ENCODE measurements around the gene PCDH9. TPM values are rescaled to one million over a fixed set of nuclear protein-coding genes. Genes with fewer than 3 reads are reported as not detected.

PCDH9 gene
- polyA plus RNA-seq, 4 donors, result 0.27 to 1.1 (median 0.72) TPM; not detected in 1

- H3K4me1 ChIP-seq (ENCODE audit: control insufficient read depth in 3 of 3, insufficient read depth in 2 of 3, low read depth in 1 of 3, low read length in 2 of 3), result no peaks in the 10 kb centered on the region
- FAIRE-seq, result no peak
- no peak for DNase-seq
- H3K4me3 ChIP-seq (ENCODE audit: low read depth in 1 of 3, low read length in 3 of 3), result no peak overlapping the region
- no peak overlapping the region for H3K27ac ChIP-seq (ENCODE audit: low read depth in 1 of 3, low read length in 2 of 3)
- H3K36me3 ChIP-seq (ENCODE audit: control insufficient read depth in 3 of 3, insufficient read depth in 2 of 3, low read depth in 1 of 3, low read length in 3 of 3), result no peaks in the 10 kb centered on the region
- 46 to 63% (median 51%) methylated on average over 3 of the region's 3 CpGs for WGBS, 3 donors
- no peaks in the 10 kb centered on the region for H3K9me3 ChIP-seq (ENCODE audit: control insufficient read depth in 2 of 2, insufficient read depth in 1 of 2, low read depth in 1 of 2, low read length in 1 of 2)
- H3K27me3 ChIP-seq (ENCODE audit: control insufficient read depth in 3 of 3, insufficient read depth in 3 of 3, low read length in 3 of 3), result no peaks in the 10 kb centered on the region
These were observed 804.4 kb downstream of the PCDH9 start for GRCh38 chr13:66425741-66426140.

GRCh38 chr13:66424422-66424821 lies 805.7 kb downstream of the PCDH9 start:
- Histone ChIP-seq H3K4me3 (ENCODE audit: low read depth in 1 of 3, low read length in 3 of 3) (no peak overlapping the region), H3K36me3 (ENCODE audit: control insufficient read depth in 3 of 3, insufficient read depth in 2 of 3, low read depth in 1 of 3, low read length in 3 of 3) (no peaks in the 10 kb centered on the region), H3K9me3 (ENCODE audit: control insufficient read depth in 2 of 2, insufficient read depth in 1 of 2, low read depth in 1 of 2, low read length in 1 of 2) (peaks cover 0 to 5% of the 10 kb centered on the region in 2 donors), H3K4me1 (ENCODE audit: control insufficient read depth in 3 of 3, insufficient read depth in 2 of 3, low read depth in 1 of 3, low read length in 2 of 3) (no peaks in the 10 kb centered on the region), H3K27ac (ENCODE audit: low read depth in 1 of 3, low read length in 2 of 3) (no peak overlapping the region), H3K27me3 (ENCODE audit: control insufficient read depth in 3 of 3, insufficient read depth in 3 of 3, low read length in 3 of 3) (no peaks in the 10 kb centered on the region)
- WGBS, 3 donors, result 58 to 76% (median 66%) methylated on average over 2 of the region's 2 CpGs
- FAIRE-seq (no peak), DNase-seq (no peak)

GRCh38 chr13:66415444-66415843 lies 814.7 kb downstream of the PCDH9 start:
- FAIRE-seq, result no peak
- Histone ChIP-seq H3K9me3 (ENCODE audit: control insufficient read depth in 2 of 2, insufficient read depth in 1 of 2, low read depth in 1 of 2, low read length in 1 of 2) (peaks cover 0 to 5% of the 10 kb centered on the region in 2 donors), H3K27ac (ENCODE audit: low read depth in 1 of 3, low read length in 2 of 3) (no peak overlapping the region), H3K4me1 (ENCODE audit: control insufficient read depth in 3 of 3, insufficient read depth in 2 of 3, low read depth in 1 of 3, low read length in 2 of 3) (no peaks in the 10 kb centered on the region), H3K36me3 (ENCODE audit: control insufficient read depth in 3 of 3, insufficient read depth in 2 of 3, low read depth in 1 of 3, low read length in 3 of 3) (no peaks in the 10 kb centered on the region), H3K27me3 (ENCODE audit: control insufficient read depth in 3 of 3, insufficient read depth in 3 of 3, low read length in 3 of 3) (no peaks in the 10 kb centered on the region), H3K4me3 (ENCODE audit: low read depth in 1 of 3, low read length in 3 of 3) (no peak overlapping the region)
- 36 to 64% (median 55%) methylated on average over 2 of the region's 2 CpGs for WGBS, 3 donors
- no peak for DNase-seq

GRCh38 chr13:66414066-66414800 lies 815.9 kb downstream of the PCDH9 start:
- Histone ChIP-seq H3K27me3 (ENCODE audit: control insufficient read depth in 3 of 3, insufficient read depth in 3 of 3, low read length in 3 of 3) (no peaks in the 10 kb centered on the region), H3K4me1 (ENCODE audit: control insufficient read depth in 3 of 3, insufficient read depth in 2 of 3, low read depth in 1 of 3, low read length in 2 of 3) (no peaks in the 10 kb centered on the region), H3K9me3 (ENCODE audit: control insufficient read depth in 2 of 2, insufficient read depth in 1 of 2, low read depth in 1 of 2, low read length in 1 of 2) (no peaks in the 10 kb centered on the region), H3K27ac (ENCODE audit: low read depth in 1 of 3, low read length in 2 of 3) (no peak overlapping the region), H3K4me3 (ENCODE audit: low read depth in 1 of 3, low read length in 3 of 3) (no peak overlapping the region), H3K36me3 (ENCODE audit: control insufficient read depth in 3 of 3, insufficient read depth in 2 of 3, low read depth in 1 of 3, low read length in 3 of 3) (no peaks in the 10 kb centered on the region)
- 73 to 76% (median 73%) methylated on average over 3 of the region's 3 CpGs for WGBS, 3 donors
- FAIRE-seq (no peak), DNase-seq (no peak)

GRCh38 chr13:66410314-66410713 lies 819.8 kb downstream of the PCDH9 start:
- no peak for FAIRE-seq
- WGBS, 3 donors, result 87 to 97% (median 89%) methylated on average over 1 of the region's 1 CpG
- Histone ChIP-seq H3K4me1 (ENCODE audit: control insufficient read depth in 3 of 3, insufficient read depth in 2 of 3, low read depth in 1 of 3, low read length in 2 of 3) (no peaks in the 10 kb centered on the region), H3K36me3 (ENCODE audit: control insufficient read depth in 3 of 3, insufficient read depth in 2 of 3, low read depth in 1 of 3, low read length in 3 of 3) (no peaks in the 10 kb centered on the region), H3K9me3 (ENCODE audit: control insufficient read depth in 2 of 2, insufficient read depth in 1 of 2, low read depth in 1 of 2, low read length in 1 of 2) (no peaks in the 10 kb centered on the region), H3K27ac (ENCODE audit: low read depth in 1 of 3, low read length in 2 of 3) (no peak overlapping the region), H3K4me3 (ENCODE audit: low read depth in 1 of 3, low read length in 3 of 3) (no peak overlapping the region), H3K27me3 (ENCODE audit: control insufficient read depth in 3 of 3, insufficient read depth in 3 of 3, low read length in 3 of 3) (no peaks in the 10 kb centered on the region)
- no peak for DNase-seq

GRCh38 chr13:66409542-66409941 lies 820.6 kb downstream of the PCDH9 start:
- H3K27ac ChIP-seq (ENCODE audit: low read depth in 1 of 3, low read length in 2 of 3), result no peak overlapping the region
- no peaks in the 10 kb centered on the region for H3K9me3 ChIP-seq (ENCODE audit: control insufficient read depth in 2 of 2, insufficient read depth in 1 of 2, low read depth in 1 of 2, low read length in 1 of 2)
- no peaks in the 10 kb centered on the region for H3K36me3 ChIP-seq (ENCODE audit: control insufficient read depth in 3 of 3, insufficient read depth in 2 of 3, low read depth in 1 of 3, low read length in 3 of 3)
- H3K27me3 ChIP-seq (ENCODE audit: control insufficient read depth in 3 of 3, insufficient read depth in 3 of 3, low read length in 3 of 3), result no peaks in the 10 kb centered on the region
- no peaks in the 10 kb centered on the region for H3K4me1 ChIP-seq (ENCODE audit: control insufficient read depth in 3 of 3, insufficient read depth in 2 of 3, low read depth in 1 of 3, low read length in 2 of 3)
- no peak for FAIRE-seq
- H3K4me3 ChIP-seq (ENCODE audit: low read depth in 1 of 3, low read length in 3 of 3), result no peak overlapping the region
- DNase-seq, result no peak
- 77 to 85% (median 84%) methylated on average over 3 of the region's 3 CpGs for WGBS, 3 donors

- no peaks in the 10 kb centered on the region for H3K36me3 ChIP-seq (ENCODE audit: control insufficient read depth in 3 of 3, insufficient read depth in 2 of 3, low read depth in 1 of 3, low read length in 3 of 3)
- H3K27me3 ChIP-seq (ENCODE audit: control insufficient read depth in 3 of 3, insufficient read depth in 3 of 3, low read length in 3 of 3), result no peaks in the 10 kb centered on the region
- no peak overlapping the region for H3K27ac ChIP-seq (ENCODE audit: low read depth in 1 of 3, low read length in 2 of 3)
- no peak overlapping the region for H3K4me3 ChIP-seq (ENCODE audit: low read depth in 1 of 3, low read length in 3 of 3)
- H3K4me1 ChIP-seq (ENCODE audit: control insufficient read depth in 3 of 3, insufficient read depth in 2 of 3, low read depth in 1 of 3, low read length in 2 of 3), result no peaks in the 10 kb centered on the region
- no peaks in the 10 kb centered on the region for H3K9me3 ChIP-seq (ENCODE audit: control insufficient read depth in 2 of 2, insufficient read depth in 1 of 2, low read depth in 1 of 2, low read length in 1 of 2)
- WGBS, 3 donors, result 58 to 70% (median 62%) methylated on average over 4 of the region's 4 CpGs
- no peak for FAIRE-seq
- no peak for DNase-seq
These were observed 823.0 kb downstream of the PCDH9 start for GRCh38 chr13:66407128-66407527.

- 55 to 62% (median 56%) methylated on average over 6 of the region's 6 CpGs for WGBS, 3 donors
- Histone ChIP-seq H3K27me3 (ENCODE audit: control insufficient read depth in 3 of 3, insufficient read depth in 3 of 3, low read length in 3 of 3) (no peaks in the 10 kb centered on the region), H3K4me1 (ENCODE audit: control insufficient read depth in 3 of 3, insufficient read depth in 2 of 3, low read depth in 1 of 3, low read length in 2 of 3) (no peaks in the 10 kb centered on the region), H3K4me3 (ENCODE audit: low read depth in 1 of 3, low read length in 3 of 3) (no peak overlapping the region), H3K36me3 (ENCODE audit: control insufficient read depth in 3 of 3, insufficient read depth in 2 of 3, low read depth in 1 of 3, low read length in 3 of 3) (no peaks in the 10 kb centered on the region), H3K27ac (ENCODE audit: low read depth in 1 of 3, low read length in 2 of 3) (no peak overlapping the region), H3K9me3 (ENCODE audit: control insufficient read depth in 2 of 2, insufficient read depth in 1 of 2, low read depth in 1 of 2, low read length in 1 of 2) (no peaks in the 10 kb centered on the region)
- no peak for FAIRE-seq
- DNase-seq, result no peak
These were observed 824.0 kb downstream of the PCDH9 start for GRCh38 chr13:66405908-66406802.

All from small intestine (tissue), 7 donors.